Ovary (tissue), 3 donors: Measurements from ENCODE around the gene CSAD.

Experiments used
- CTCF ChIP-seq, 3 donors: fragments of 450-650 bp in 2 of 3; fragments of 200-600 bp in 1 of 3; IDR thresholded peaks; one replicate each; pipeline versions ENCODE4 v1.5.1 to v1.8.0; 2016 to 2022; ENCODE audit warnings: antibody characterized with exemption in 3 of 3, mild to moderate bottlenecking in 1 of 3
- EP300 ChIP-seq: sonication (generic); formaldehyde crosslinking; IDR thresholded peaks from one replicate; pipeline ENCODE4 v1.6.1; 2017; ENCODE audit warnings: antibody characterized with exemption
- POLR2A ChIP-seq: fragments of 450-650 bp; IDR thresholded peaks from one replicate; pipeline ENCODE4 v1.6.1; 2017; ENCODE audit warnings: antibody characterized with exemption, mild to moderate bottlenecking, moderate library complexity
- donor health status: DM: no; HTN: no; CAD: no.

DNA sequence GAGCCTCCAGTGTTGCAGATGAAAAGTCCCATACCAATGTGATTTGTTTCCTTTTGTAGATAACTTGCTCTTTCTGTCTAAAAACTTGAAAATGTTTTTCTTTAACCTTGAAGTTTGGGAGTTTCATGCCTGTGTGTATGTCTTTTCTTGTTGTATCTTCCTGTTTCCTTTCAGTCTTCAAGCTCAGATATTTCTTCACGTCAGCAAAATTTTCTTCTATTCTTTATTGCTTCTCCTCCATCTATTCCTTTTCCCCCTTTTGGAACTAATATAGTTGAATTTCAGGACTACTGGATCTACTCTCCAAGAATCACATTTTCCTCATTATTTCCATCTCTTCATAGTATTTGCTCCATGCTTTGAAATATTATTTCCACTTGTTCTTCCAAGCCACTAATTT, 53.6 kb downstream of the CSAD start:
- TF ChIP-seq CTCF (IDR thresholded peaks at IDR 0.05) (no peak), POLR2A (no peak), EP300 (no peak)
